ENCODE results near the gene HELLS. TPM values are rescaled to one million over a fixed set of nuclear protein-coding genes. Genes with fewer than 3 reads are reported as not detected.

Gene HELLS
- total and polyA plus RNA-seq, 3 donors from 2014 or later, result 13.0 to 72.8 (median 47.4) TPM

DNA sequence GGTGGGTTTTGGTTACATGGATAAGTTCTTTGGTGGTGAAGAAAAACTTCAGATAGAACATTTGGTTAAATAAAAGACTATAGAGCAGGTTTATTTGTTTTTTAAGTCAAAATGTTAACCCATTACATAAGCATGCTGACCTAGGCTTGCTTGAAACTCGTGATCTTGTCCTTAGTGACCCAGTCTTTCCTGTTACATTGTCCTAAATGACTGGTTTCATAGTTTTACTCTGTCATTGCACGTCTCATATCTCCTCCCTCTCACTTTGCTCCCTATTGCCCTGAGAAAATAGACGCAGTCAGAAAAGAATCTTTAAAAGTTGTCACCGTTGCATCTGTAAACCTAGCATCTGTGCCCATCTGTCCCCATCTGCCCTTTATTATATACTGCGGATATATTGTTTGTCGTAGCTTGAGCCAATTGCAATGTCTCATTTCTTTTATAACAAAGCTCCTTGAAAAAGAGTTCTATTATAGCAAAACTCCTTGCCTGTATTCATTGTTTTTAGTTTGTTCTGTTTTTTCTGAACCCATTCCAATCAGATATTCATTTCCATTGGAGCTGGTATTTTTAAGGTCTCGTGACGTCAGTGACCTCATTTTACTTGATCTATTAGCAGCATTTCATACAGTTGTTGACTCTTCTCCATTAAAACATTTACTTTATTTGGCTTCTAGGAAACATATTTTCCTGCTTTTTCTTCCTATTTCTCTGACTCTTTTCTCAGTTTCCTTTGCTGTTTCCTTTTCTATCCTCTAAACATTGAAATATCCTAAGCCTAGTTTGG lies 57.3 kb downstream of the HELLS start:
- DNase-seq, result no peak
- 61 to 75% methylated on average over 8 of the region's 8 CpGs for WGBS, 2 donors

DNA sequence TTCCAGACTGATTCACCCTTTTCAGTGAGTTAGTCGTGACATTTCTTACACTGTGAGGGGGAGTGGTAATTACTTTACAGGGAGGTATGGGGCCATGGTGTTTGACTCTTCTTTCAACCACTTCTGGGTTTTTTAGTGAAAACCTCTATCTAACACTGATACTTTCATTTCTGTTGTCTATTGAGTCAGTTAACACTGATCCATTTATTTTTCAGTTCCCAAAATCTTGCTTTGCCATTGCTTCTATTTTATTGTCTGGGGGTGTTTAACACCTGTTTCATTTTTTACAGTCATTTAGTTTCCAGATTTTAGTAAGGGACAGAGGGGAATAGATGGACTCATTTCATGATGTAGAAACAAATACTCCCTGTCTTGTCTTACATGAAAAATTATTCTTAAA lies 61.5 kb downstream of the HELLS start:
- DNase-seq, result no peak
- Histone ChIP-seq H3K9me3 (no peaks in the 10 kb centered on the region), H3K4me1 (no peaks in the 10 kb centered on the region), H3K36me3 (ENCODE audit: low read depth, missing control alignments) (no peaks in the 10 kb centered on the region), H3K4me3 (no peak overlapping the region), H3K27me3 (no peaks in the 10 kb centered on the region), H3K27ac (no peak overlapping the region)
- 76 to 77% methylated on average over 1 of the region's 1 CpG for WGBS, 2 donors
- intact Hi-C loops (cut with DNase I; ENCODE audit: low total_unique reads), result no loop called here
- no peak for TF ChIP-seq POLR2A (IDR thresholded peaks at IDR 0.05)
- TF ChIP-seq, protein P1, sequence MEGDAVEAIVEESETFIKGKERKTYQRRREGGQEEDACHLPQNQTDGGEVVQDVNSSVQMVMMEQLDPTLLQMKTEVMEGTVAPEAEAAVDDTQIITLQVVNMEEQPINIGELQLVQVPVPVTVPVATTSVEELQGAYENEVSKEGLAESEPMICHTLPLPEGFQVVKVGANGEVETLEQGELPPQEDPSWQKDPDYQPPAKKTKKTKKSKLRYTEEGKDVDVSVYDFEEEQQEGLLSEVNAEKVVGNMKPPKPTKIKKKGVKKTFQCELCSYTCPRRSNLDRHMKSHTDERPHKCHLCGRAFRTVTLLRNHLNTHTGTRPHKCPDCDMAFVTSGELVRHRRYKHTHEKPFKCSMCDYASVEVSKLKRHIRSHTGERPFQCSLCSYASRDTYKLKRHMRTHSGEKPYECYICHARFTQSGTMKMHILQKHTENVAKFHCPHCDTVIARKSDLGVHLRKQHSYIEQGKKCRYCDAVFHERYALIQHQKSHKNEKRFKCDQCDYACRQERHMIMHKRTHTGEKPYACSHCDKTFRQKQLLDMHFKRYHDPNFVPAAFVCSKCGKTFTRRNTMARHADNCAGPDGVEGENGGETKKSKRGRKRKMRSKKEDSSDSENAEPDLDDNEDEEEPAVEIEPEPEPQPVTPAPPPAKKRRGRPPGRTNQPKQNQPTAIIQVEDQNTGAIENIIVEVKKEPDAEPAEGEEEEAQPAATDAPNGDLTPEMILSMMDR (IDR thresholded peaks at IDR 0.05), result no peak

More for the DNA sequence above, 57.3 kb downstream of the HELLS start:
- Histone ChIP-seq H3K36me3 (ENCODE audit: low read depth, missing control alignments) (no peaks in the 10 kb centered on the region), H3K27me3 (no peaks in the 10 kb centered on the region), H3K9me3 (no peaks in the 10 kb centered on the region), H3K27ac (no peak overlapping the region), H3K4me1 (no peaks in the 10 kb centered on the region), H3K4me3 (no peak overlapping the region)
- TF ChIP-seq POLR2A (IDR thresholded peaks at IDR 0.05), result no peak
- TF ChIP-seq, protein P1 (IDR thresholded peaks at IDR 0.05), result no peak
- intact Hi-C loops (cut with DNase I; ENCODE audit: low total_unique reads), result no loop called here

DNA sequence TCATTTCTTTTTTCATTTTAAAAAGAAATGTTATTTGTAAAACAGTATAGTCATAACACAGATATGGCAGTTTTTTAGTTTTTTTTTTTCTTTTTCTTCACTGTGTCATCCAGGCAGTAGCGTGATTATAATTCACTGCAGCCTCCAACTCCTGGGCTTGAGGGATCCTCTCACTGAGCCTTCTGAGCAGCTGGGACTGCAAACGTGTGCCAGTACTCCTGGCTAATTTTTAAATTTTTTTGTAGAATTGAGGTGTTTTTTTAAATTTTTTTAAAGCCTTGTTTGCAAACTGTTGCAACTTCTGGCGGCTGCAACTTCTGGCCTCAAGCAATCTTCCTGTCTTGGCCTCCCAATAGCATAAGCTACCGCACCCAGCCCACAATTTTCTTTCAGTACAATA lies 63.0 kb downstream of the HELLS start:
- Histone ChIP-seq H3K27ac (no peak overlapping the region), H3K4me1 (no peaks in the 10 kb centered on the region), H3K27me3 (no peaks in the 10 kb centered on the region), H3K9me3 (no peaks in the 10 kb centered on the region), H3K36me3 (ENCODE audit: low read depth, missing control alignments) (no peaks in the 10 kb centered on the region), H3K4me3 (no peak overlapping the region)
- TF ChIP-seq, protein P1 (IDR thresholded peaks at IDR 0.05), result no peak
- TF ChIP-seq POLR2A (IDR thresholded peaks at IDR 0.05), result no peak
- intact Hi-C loops (cut with DNase I; ENCODE audit: low total_unique reads), result no loop called here
- WGBS, 2 donors, result 65 to 67% methylated on average over 4 of the region's 4 CpGs
- DNase-seq, result no peak

DNA sequence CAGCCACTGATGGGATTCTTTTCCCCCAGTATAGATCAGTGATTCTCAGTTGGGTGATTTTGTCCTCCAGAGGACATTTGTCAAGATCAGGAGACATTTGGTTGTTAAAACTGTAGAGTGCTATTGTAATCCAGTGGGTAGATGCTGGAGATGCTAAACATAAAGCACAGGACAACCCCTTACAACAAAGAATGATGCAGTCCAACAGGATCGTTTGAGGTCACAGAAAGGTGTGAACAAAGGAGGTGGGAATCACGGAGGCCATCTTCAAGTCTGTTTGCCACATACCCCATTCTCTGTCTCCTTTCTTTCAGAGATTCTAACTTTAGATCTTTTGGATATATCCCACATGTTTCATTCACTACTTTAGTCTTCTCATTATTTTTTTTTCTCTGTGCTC lies 69.0 kb downstream of the HELLS start:
- no peaks in the 10 kb centered on the region for H3K36me3 ChIP-seq (ENCODE audit: low read depth, missing control alignments)
- no peaks in the 10 kb centered on the region for H3K4me1 ChIP-seq
- WGBS, 2 donors, result 55 to 66% methylated on average over 2 of the region's 2 CpGs
- H3K27me3 ChIP-seq, result no peaks in the 10 kb centered on the region
- H3K4me3 ChIP-seq, result no peak overlapping the region
- intact Hi-C loops (cut with DNase I; ENCODE audit: low total_unique reads), result no loop called here
- no peaks in the 10 kb centered on the region for H3K9me3 ChIP-seq
- no peak overlapping the region for H3K27ac ChIP-seq
- no peak for DNase-seq
- TF ChIP-seq POLR2A (IDR thresholded peaks at IDR 0.05), result no peak
- TF ChIP-seq, protein P1 (IDR thresholded peaks at IDR 0.05), result no peak

Data from testis (tissue), 3 donors.